B cell (primary cell): ENCODE measurements around the gene TAT.

ENCODE experiments used
- EZH2 ChIP-seq: IDR thresholded peaks from 2 replicates; pipeline ENCODE4 v1.6.1; 2012; ENCODE audit warnings: borderline replicate concordance, low read depth, mild to moderate bottlenecking, moderate library complexity, low read length; ENCODE audit not compliant: insufficient read depth, poor library complexity, severe bottlenecking
- TF ChIP-seq, protein P1 (sequence below): fragments of 200-600 bp; IDR thresholded peaks from one replicate; pipeline ENCODE4 v1.8.0; 2022; ENCODE audit warnings: antibody characterized with exemption, mild to moderate bottlenecking

DNA sequence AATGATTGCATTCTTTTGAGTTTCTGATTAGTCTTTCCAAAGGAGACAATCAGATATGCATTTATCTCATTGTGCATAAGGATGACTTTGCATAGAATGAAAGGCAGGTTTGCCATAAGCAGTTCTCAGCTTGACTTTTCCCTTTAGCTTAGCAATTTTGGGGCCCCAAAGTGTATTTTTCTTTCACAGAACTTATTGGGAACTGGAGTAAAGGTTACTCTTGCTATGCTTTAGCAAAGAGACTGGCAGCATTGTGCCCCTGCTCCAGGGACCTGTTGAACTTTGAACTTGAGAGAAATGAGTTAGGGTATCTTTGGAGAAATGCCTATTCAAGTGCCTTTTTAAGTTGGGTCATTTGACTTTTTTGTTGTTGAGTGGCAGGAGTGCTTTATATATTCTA, 17.0 kb downstream of the TAT start:
- TF ChIP-seq, protein P1, sequence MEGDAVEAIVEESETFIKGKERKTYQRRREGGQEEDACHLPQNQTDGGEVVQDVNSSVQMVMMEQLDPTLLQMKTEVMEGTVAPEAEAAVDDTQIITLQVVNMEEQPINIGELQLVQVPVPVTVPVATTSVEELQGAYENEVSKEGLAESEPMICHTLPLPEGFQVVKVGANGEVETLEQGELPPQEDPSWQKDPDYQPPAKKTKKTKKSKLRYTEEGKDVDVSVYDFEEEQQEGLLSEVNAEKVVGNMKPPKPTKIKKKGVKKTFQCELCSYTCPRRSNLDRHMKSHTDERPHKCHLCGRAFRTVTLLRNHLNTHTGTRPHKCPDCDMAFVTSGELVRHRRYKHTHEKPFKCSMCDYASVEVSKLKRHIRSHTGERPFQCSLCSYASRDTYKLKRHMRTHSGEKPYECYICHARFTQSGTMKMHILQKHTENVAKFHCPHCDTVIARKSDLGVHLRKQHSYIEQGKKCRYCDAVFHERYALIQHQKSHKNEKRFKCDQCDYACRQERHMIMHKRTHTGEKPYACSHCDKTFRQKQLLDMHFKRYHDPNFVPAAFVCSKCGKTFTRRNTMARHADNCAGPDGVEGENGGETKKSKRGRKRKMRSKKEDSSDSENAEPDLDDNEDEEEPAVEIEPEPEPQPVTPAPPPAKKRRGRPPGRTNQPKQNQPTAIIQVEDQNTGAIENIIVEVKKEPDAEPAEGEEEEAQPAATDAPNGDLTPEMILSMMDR = no peak
- no peak for TF ChIP-seq EZH2
